BE2C (cell line): ENCODE data around the gene NR1H4.

Source experiments
- DNase-seq: peaks from one replicate; pipeline ENCODE4 v3.0.0-alpha.2; 2020
- H3K27me3 ChIP-seq: fragments of 250-450 bp; sonication (Bioruptor Pico); 2 replicates; pipeline ENCODE4 v1.5.1; 2020; ENCODE audit warnings: mild to moderate bottlenecking
- H3K36me3 ChIP-seq: fragments of 250-450 bp; sonication (Bioruptor Pico); 2 replicates; pipeline ENCODE4 v1.5.1; 2020; ENCODE audit warnings: mild to moderate bottlenecking
- H3K4me1 ChIP-seq: fragments of 250-450 bp; sonication (Bioruptor Pico); 2 replicates; pipeline ENCODE4 v1.5.1; 2020
- H3K4me3 ChIP-seq: 2 replicates; pipeline ENCODE4 v1.5.1; 2011; ENCODE audit warnings: low read depth, low read length
- H3K9me3 ChIP-seq: fragments of 250-450 bp; sonication (Bioruptor Pico); 2 replicates; pipeline ENCODE4 v1.5.1; 2020
- CTCF ChIP-seq: IDR thresholded peaks from 2 replicates; pipeline ENCODE4 v1.5.1; 2012; ENCODE audit warnings: mild to moderate bottlenecking, low read depth, low read length

NR1H4 gene

GRCh38 chr12:100528471-100529127, 54.9 kb downstream of the NR1H4 start:
- TF ChIP-seq CTCF = no peak

GRCh38 chr12:100529756-100530350, 56.2 kb downstream of the NR1H4 start:
- H3K36me3 ChIP-seq = no peaks in the 10 kb centered on the region
- no peak for TF ChIP-seq CTCF

More at GRCh38 chr12:100528471-100529127, 54.9 kb downstream of the NR1H4 start:
- Histone ChIP-seq H3K9me3 (no peaks in the 10 kb centered on the region), H3K4me1 (peaks cover 14% of the 10 kb centered on the region), H3K27me3 (peaks cover 18% of the 10 kb centered on the region), H3K36me3 (no peaks in the 10 kb centered on the region), H3K4me3 (no peak overlapping the region)
- no peak for DNase-seq

GRCh38 chr12:100533376-100533775, 59.7 kb downstream of the NR1H4 start:
- no peaks in the 10 kb centered on the region for H3K36me3 ChIP-seq
- no peak overlapping the region for H3K4me3 ChIP-seq
- H3K9me3 ChIP-seq = no peaks in the 10 kb centered on the region
- DNase-seq = peak; percentile 7
- TF ChIP-seq CTCF = no peak
- peaks cover 14% of the 10 kb centered on the region for H3K4me1 ChIP-seq
- H3K27me3 ChIP-seq = peaks cover 18% of the 10 kb centered on the region

More at GRCh38 chr12:100529756-100530350, 56.2 kb downstream of the NR1H4 start:
- Histone ChIP-seq H3K4me3 (no peak overlapping the region), H3K4me1 (peaks cover 14% of the 10 kb centered on the region), H3K27me3 (peaks cover 18% of the 10 kb centered on the region), H3K9me3 (no peaks in the 10 kb centered on the region)
- no peak for DNase-seq

DNA sequence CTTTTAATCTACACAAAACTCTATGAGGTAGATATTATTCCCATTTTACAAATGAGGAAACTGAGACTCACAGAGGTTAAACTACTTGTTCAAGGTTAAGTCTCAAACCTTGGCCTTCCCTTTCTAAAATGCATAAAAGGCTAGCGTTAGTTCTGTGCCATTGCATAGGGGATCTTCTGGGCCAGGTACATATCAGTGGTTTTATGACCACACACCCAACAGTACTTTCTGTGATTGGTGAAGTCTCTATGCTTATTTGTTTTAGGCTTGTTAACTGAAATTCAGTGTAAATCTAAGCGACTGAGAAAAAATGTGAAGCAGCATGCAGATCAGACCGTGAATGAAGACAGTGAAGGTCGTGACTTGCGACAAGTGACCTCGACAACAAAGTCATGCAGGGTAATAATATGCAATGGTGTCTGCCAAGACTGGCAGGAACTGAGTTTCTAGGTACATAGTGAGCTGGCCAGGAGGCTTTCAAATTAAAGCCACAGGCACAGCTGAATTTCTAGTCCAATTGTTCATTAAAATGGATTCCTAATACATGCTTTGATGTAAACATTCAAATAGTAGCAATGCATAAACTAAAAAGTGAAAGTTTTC, 61.1 kb downstream of the NR1H4 start:
- no peaks in the 10 kb centered on the region for H3K36me3 ChIP-seq
- H3K27me3 ChIP-seq = peaks cover 21% of the 10 kb centered on the region
- no peak for DNase-seq
- no peak overlapping the region for H3K4me3 ChIP-seq
- H3K9me3 ChIP-seq = no peaks in the 10 kb centered on the region
- peaks cover 14% of the 10 kb centered on the region for H3K4me1 ChIP-seq
- no peak for TF ChIP-seq CTCF

DNA sequence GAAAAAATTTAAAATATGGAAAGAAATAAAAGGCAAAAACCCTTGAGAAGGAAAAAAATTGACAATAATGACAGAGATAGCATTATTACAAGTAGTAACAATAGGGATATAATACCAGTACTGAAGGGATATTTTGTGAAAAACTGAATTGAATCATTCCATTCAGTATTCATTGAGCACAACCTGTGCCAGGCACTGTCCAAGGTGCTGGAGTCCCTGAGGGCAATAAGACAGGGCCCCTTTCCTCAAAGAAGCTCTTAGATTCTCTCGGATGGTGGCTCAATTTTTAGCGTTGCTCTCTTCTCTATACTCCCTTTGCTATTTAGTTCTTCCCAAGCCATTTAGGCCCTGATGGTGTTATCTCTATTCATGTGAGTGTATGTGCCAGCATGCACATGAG, 65.5 kb downstream of the NR1H4 start:
- no peak for TF ChIP-seq CTCF
- no peaks in the 10 kb centered on the region for H3K36me3 ChIP-seq
- H3K4me3 ChIP-seq = no peak overlapping the region
- DNase-seq = no peak
- H3K9me3 ChIP-seq = no peaks in the 10 kb centered on the region
- H3K27me3 ChIP-seq = peaks cover 5% of the 10 kb centered on the region; the same call in 1 of the 2 replicates
- no peaks in the 10 kb centered on the region for H3K4me1 ChIP-seq

DNA sequence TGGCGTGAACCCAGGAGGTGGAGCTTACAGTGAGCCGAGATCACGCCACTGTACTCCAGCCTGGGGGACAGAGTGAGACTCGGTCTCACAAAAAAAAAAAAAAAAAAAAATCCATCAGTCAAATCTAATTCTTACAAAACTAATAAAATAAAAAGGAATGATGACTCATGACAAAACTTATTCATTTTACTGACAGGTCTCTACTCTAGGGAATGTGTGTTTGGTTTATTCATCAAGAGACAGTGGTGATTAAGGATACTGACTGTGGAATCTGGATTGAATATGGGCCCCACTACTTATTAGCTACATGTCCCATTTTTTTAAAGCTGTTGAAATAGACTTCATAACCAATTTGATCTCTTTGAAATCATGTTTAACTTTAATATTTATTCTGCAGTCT, 70.5 kb downstream of the NR1H4 start:
- Histone ChIP-seq H3K4me3 (no peak overlapping the region), H3K9me3 (no peaks in the 10 kb centered on the region), H3K4me1 (no peaks in the 10 kb centered on the region), H3K27me3 (peaks cover 5% of the 10 kb centered on the region; the same call in 1 of the 2 replicates), H3K36me3 (no peaks in the 10 kb centered on the region)
- no peak for DNase-seq
- no peak for TF ChIP-seq CTCF
